Adrenal gland (tissue), 12 donors: Measurements from ENCODE around the gene HSBP1. TPM values are rescaled to one million over a fixed set of nuclear protein-coding genes. Genes with fewer than 3 reads are reported as not detected.

Source experiments
- DNase-seq, 7 donors: peaks; one replicate each; pipeline ENCODE4 v3.0.0-alpha.2; 2019 to 2020
- H3K27ac ChIP-seq, 5 donors: fragments of 200-600 bp; sonication (generic) in 4 of 5; 1 replicate in 3 of 5; 2 replicates in 2 of 5; pipeline versions ENCODE4 v1.5.1 to v1.8.0; 2016 to 2020; ENCODE audit warnings: mild to moderate bottlenecking in 1 of 5
- H3K27me3 ChIP-seq: fragments of 200-600 bp; 2 replicates; pipeline ENCODE4 v1.8.0; 2021
- H3K36me3 ChIP-seq, 2 donors: fragments of 200-600 bp; replicated peaks in 1 of 2; 1 replicate in 1 of 2; 2 replicates in 1 of 2; pipeline versions ENCODE4 v1.5.1 to v1.8.0; 2018 to 2022
- H3K4me1 ChIP-seq, 2 donors: fragments of 200-600 bp; replicated peaks in 1 of 2; 1 replicate in 1 of 2; 2 replicates in 1 of 2; pipeline versions ENCODE4 v1.5.1 to v1.8.0; 2018 to 2021
- H3K4me3 ChIP-seq, 4 donors: fragments of 200-600 bp; sonication (generic) in 3 of 4; one replicate each; pipeline ENCODE4 v1.5.1; 2016 to 2018
- H3K9me3 ChIP-seq, 3 donors: fragments of 200-600 bp; sonication (generic) in 1 of 3; replicated peaks in 1 of 3; 1 replicate in 2 of 3; 2 replicates in 1 of 3; pipeline versions ENCODE4 v1.5.1 to v1.8.0; 2016 to 2021
- POLR2A ChIP-seq, 2 donors: fragments of 450-650 bp; IDR thresholded peaks; one replicate each; pipeline ENCODE4 v1.6.1; 2017; ENCODE audit warnings: antibody characterized with exemption in 2 of 2, mild to moderate bottlenecking in 2 of 2, moderate library complexity in 1 of 2
- WGBS, 4 donors: extraction: QIAGEN DNeasy Blood & Tissue Kit in 2 of 4; methylation state at CpG; one replicate each; pipeline versions ENCODE4 v1.1.5 to v1.1.7; 2013 to 2017; 5-methylcytosine and 5-hydroxymethylcytosine counted together
- intact Hi-C, 2 donors: fragments of 100-400 bp; cut with DNase I; formaldehyde crosslinking; loops; one replicate each; pipeline versions ENCODE4 v1.14.1 to v1.15.0; 2022 to 2023
- polyA plus RNA-seq, 3 donors: library from polyadenylated mRNA; stranded (reverse); fragments of 200-250 nt in 2 of 3; fragments of 350-450 nt in 1 of 3; fragmentation: Illumina TruSeq in 1 of 3; extraction: RNeasy Lipid Tissue Mini Kit (QIAGEN cat#74804) in 1 of 3; gene quantifications; one replicate each; pipeline ENCODE4 v1.2.3, GENCODE V29; 2013 to 2014
- total RNA-seq, 9 donors: library from RNA; depleted of rRNA in 4 of 9; stranded (reverse); fragments of >200 nt in 4 of 9; fragments of 120-200 nt in 1 of 9; fragmentation: NEBNext Ultra II Directional in 1 of 9; extraction: Animal tissue kit (Norgen Biotek cat#: 25700) in 1 of 9; gene quantifications; one replicate each; pipeline versions ENCODE4 v1.1.0 to v1.2.4, GENCODE V29; 2013 to 2023
- TF ChIP-seq, protein P1 (sequence below), 6 experiments: fragments of 450-650 bp in 4 of 6; fragments of 200-600 bp in 2 of 6; sonication (generic) in 1 of 6; IDR thresholded peaks; 1 replicate in 5 of 6; 2 replicates in 1 of 6; pipeline versions ENCODE4 v1.5.1 to v1.8.0; 2016 to 2021; ENCODE audit warnings: antibody characterized with exemption in 6 of 6, mild to moderate bottlenecking in 2 of 6, moderate library complexity in 1 of 6
- donor health status: healthy with polysubstance abuse.
- donor health status: Bipolar disorder and iron deficiency.
- donor health status: DM: yes; HTN: yes; CAD: no.
- donor health status: DM: no; HTN: no; CAD: no.
- donor health status: DM: no; HTN: no; CAD: no.
- donor health status: DM: yes; HTN: yes; CAD: no.

Gene HSBP1
- total and polyA plus RNA-seq, 12 donors, result 11.0 to 214 (median 112) TPM

DNA sequence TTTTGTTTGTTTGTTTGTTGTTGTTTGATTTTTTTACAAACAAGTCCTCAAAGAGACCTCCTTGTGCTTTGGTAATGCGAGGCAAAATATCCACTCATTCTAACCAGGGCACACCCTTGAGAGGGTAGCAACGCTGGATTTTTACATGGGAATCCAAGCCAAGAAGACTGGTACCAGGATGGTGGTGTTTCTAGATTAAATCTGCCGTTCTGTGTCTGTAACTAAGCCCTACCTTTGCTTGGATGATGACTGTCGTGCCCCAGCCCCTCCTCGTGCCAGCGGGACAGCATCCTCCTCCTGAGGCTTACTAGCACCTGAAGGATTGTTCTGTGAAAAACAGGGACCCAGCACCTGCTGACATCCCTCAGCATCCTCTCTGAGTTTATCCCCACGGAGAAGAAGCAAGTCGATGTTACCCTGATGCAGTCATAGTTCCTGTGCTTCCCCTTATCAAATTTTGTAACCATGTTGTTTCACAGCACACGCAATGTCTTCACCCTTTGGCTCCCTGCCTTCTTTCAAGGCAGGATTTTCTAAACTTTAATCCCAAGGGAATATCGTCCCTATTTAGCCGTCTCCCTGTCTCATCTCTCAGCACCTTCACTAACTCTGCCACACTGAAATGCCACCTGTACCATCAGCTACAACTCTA, 5.1 kb upstream of the HSBP1 start:
- 36 to 46% (median 38%) methylated on average over 10 to 11 of the region's 11 CpGs for WGBS, 4 donors
- Histone ChIP-seq H3K9me3 (no peaks in the 10 kb centered on the region), H3K27ac (peak overlapping the region in 1 of 5 donors; percentile 34), H3K4me1 (peaks cover 3 to 8% of the 10 kb centered on the region in 2 donors), H3K36me3 (no peaks in the 10 kb centered on the region), H3K27me3 (no peaks in the 10 kb centered on the region), H3K4me3 (peak overlapping the region in 2 of 4 donors; percentile 3 to 48)
- TF ChIP-seq, protein P1, sequence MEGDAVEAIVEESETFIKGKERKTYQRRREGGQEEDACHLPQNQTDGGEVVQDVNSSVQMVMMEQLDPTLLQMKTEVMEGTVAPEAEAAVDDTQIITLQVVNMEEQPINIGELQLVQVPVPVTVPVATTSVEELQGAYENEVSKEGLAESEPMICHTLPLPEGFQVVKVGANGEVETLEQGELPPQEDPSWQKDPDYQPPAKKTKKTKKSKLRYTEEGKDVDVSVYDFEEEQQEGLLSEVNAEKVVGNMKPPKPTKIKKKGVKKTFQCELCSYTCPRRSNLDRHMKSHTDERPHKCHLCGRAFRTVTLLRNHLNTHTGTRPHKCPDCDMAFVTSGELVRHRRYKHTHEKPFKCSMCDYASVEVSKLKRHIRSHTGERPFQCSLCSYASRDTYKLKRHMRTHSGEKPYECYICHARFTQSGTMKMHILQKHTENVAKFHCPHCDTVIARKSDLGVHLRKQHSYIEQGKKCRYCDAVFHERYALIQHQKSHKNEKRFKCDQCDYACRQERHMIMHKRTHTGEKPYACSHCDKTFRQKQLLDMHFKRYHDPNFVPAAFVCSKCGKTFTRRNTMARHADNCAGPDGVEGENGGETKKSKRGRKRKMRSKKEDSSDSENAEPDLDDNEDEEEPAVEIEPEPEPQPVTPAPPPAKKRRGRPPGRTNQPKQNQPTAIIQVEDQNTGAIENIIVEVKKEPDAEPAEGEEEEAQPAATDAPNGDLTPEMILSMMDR (IDR thresholded peaks at IDR 0.05), result no peak
- TF ChIP-seq POLR2A (IDR thresholded peaks at IDR 0.05), result no peak
- intact Hi-C loops, result no loop called here
- no peak for DNase-seq

DNA sequence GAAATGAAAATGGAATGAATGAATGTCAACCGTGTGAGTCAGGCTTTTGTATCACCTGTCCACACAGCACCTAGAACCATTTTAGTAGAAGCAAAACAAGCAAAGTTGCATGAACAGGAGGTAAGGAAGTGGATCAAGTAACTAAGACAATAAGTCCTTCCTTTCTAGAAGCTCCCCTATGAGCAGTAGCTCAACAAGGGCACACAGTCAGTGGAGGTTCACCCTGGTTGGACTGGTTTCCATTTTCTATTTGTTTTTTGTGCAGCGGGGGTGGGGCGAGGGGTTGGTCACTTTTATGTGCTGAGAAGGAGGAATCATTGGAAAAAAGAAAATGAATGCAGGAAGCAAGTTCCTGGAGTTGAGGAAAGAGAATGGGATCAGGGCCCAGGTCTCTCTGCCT, 4.0 kb upstream of the HSBP1 start:
- H3K9me3 ChIP-seq, result no peaks in the 10 kb centered on the region
- H3K27ac ChIP-seq, result no peak overlapping the region
- H3K4me1 ChIP-seq, result peaks cover 6 to 12% of the 10 kb centered on the region in 2 donors
- DNase-seq, result no peak
- no peaks in the 10 kb centered on the region for H3K27me3 ChIP-seq
- no peak overlapping the region for H3K4me3 ChIP-seq
- WGBS, 4 donors, result 69 to 81% (median 77%) methylated on average over 3 of the region's 3 CpGs
- no peaks in the 10 kb centered on the region for H3K36me3 ChIP-seq
- TF ChIP-seq, protein P1 (IDR thresholded peaks at IDR 0.05), result no peak
- no peak for TF ChIP-seq POLR2A (IDR thresholded peaks at IDR 0.05)
- intact Hi-C loops, result no loop called here

DNA sequence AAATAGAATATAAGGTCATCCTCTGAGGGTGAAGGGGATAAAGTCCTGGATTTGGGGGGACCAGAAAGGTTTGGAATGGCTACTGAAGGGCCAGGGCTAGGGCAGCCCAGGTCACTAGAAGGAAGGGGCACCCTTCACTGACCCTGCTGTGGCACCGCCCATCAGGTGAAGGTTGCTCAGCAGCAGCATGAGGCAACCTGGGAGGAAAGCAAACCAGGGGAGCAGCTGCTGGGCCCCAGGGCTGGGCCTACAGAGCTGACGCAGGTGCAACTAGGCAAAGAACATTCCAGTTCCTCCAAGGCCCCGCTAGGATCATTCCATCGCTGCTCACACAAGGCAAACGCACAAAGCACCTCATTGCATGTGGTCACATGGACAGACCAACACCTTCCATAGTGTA, 3.4 kb upstream of the HSBP1 start:
- Histone ChIP-seq H3K9me3 (no peaks in the 10 kb centered on the region), H3K27ac (no peak overlapping the region), H3K4me1 (peaks cover 10 to 18% of the 10 kb centered on the region in 2 donors), H3K27me3 (no peaks in the 10 kb centered on the region), H3K4me3 (no peak overlapping the region), H3K36me3 (no peaks in the 10 kb centered on the region)
- WGBS, 4 donors, result 83 to 95% (median 86%) methylated on average over 2 to 5 of the region's 5 CpGs
- intact Hi-C loops, result no loop called here
- no peak for DNase-seq
- TF ChIP-seq, protein P1 (IDR thresholded peaks at IDR 0.05), result no peak
- no peak for TF ChIP-seq POLR2A (IDR thresholded peaks at IDR 0.05)

DNA sequence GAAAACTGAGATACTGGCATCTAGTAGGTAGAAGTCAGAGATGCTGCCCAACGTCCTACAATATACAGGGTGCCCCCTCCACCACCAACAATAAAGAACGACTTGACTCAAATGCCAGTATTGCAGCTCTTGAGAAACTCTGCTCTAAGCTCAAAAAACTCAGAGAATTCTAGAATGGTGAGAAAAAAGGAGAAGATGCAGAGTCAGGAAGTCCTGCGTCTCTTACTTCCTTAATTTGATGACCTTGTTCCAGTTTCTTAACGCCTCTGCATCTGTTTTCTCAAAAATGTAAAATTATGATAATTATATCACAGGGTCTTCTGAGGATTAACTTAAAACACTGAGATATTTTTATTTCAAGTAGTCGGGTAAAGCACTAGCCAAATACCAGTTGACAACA, 1.7 kb upstream of the HSBP1 start:
- TF ChIP-seq, protein P1 (IDR thresholded peaks at IDR 0.05), result no peak
- TF ChIP-seq POLR2A (IDR thresholded peaks at IDR 0.05), result no peak
- H3K27me3 ChIP-seq, result no peaks in the 10 kb centered on the region
- H3K9me3 ChIP-seq, result no peaks in the 10 kb centered on the region
- peaks cover 17 to 34% of the 10 kb centered on the region in 2 donors for H3K4me1 ChIP-seq
- H3K4me3 ChIP-seq, result no peak overlapping the region
- intact Hi-C loops, result no loop called here
- H3K36me3 ChIP-seq, result peaks cover 0 to 11% of the 10 kb centered on the region in 2 donors
- DNase-seq, result no peak
- 37 to 47% (median 40%) methylated on average over 5 of the region's 5 CpGs for whole genome bisulfite sequencing, 4 donors
- peak overlapping the region in 2 of 5 donors; percentile 21 to 38 for H3K27ac ChIP-seq
